Neural cell (in vitro differentiated cells): ENCODE data around the gene EPN1.

Experiments
- CTCF ChIP-seq: fragments of 450-650 bp; IDR thresholded peaks from 2 replicates; pipeline ENCODE4 v1.5.1; 2014; ENCODE audit warnings: antibody characterized with exemption, mild to moderate bottlenecking, moderate library complexity; ENCODE audit not compliant: poor library complexity, severe bottlenecking
- EP300 ChIP-seq: fragments of 450-650 bp; conservative IDR thresholded peaks from 2 replicates; pipeline ENCODE4 v1.6.1; 2014; ENCODE audit warnings: antibody characterized with exemption, mild to moderate bottlenecking, moderate library complexity; ENCODE audit not compliant: poor library complexity, severe bottlenecking
- EZH2 ChIP-seq: fragments of 200-600, 300-800 bp; shearing (Covaris generic), sonication (generic); IDR thresholded peaks from 2 replicates; pipeline ENCODE4 v1.6.1; 2014; ENCODE audit warnings: antibody characterized with exemption, low read length, borderline replicate concordance, mild to moderate bottlenecking; ENCODE audit not compliant: insufficient read depth, poor library complexity, severe bottlenecking
- POLR2AphosphoS5 ChIP-seq: IDR thresholded peaks from 2 replicates; pipeline ENCODE4 v1.6.1; 2012
- SMC3 ChIP-seq: fragments of 450-650 bp; conservative IDR thresholded peaks from 2 replicates; pipeline ENCODE4 v1.6.1; 2014; ENCODE audit warnings: antibody characterized with exemption, mild to moderate bottlenecking, moderate library complexity; ENCODE audit not compliant: poor library complexity
- TF ChIP-seq, protein P1 (sequence below): IDR thresholded peaks from 2 replicates; pipeline ENCODE4 v1.6.1; 2012; ENCODE audit warnings: borderline replicate concordance

DNA sequence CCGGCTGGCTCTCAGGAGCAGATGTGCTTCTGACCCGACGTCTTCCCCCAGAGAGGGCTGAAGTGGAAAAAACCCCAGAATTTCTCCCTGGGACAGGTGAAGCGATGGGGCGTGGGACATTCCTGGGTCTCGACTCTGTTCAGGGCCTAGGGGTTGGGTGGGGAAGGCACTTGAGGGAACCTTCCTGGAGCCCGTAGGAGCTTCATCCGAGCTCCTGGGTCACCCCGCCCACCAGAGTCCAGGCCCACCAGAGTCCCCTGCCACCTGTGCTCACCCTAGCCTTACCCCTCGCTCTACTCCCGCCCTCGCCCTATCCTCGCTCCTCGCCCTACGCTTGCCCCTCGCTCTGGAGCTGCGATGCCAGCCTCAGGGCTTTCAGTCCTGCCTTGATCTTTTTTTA lies 23.2 kb downstream of the EPN1 start:
- TF ChIP-seq POLR2AphosphoS5 (no peak), CTCF (no peak), EP300 (no peak), EZH2 (no peak), SMC3 (no peak)
- TF ChIP-seq, protein P1, sequence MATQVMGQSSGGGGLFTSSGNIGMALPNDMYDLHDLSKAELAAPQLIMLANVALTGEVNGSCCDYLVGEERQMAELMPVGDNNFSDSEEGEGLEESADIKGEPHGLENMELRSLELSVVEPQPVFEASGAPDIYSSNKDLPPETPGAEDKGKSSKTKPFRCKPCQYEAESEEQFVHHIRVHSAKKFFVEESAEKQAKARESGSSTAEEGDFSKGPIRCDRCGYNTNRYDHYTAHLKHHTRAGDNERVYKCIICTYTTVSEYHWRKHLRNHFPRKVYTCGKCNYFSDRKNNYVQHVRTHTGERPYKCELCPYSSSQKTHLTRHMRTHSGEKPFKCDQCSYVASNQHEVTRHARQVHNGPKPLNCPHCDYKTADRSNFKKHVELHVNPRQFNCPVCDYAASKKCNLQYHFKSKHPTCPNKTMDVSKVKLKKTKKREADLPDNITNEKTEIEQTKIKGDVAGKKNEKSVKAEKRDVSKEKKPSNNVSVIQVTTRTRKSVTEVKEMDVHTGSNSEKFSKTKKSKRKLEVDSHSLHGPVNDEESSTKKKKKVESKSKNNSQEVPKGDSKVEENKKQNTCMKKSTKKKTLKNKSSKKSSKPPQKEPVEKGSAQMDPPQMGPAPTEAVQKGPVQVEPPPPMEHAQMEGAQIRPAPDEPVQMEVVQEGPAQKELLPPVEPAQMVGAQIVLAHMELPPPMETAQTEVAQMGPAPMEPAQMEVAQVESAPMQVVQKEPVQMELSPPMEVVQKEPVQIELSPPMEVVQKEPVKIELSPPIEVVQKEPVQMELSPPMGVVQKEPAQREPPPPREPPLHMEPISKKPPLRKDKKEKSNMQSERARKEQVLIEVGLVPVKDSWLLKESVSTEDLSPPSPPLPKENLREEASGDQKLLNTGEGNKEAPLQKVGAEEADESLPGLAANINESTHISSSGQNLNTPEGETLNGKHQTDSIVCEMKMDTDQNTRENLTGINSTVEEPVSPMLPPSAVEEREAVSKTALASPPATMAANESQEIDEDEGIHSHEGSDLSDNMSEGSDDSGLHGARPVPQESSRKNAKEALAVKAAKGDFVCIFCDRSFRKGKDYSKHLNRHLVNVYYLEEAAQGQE, result no peak
